Activated naive CD4-positive, alpha-beta T cell treated with anti-CD3 and anti-CD28 coated beads, Interleukin-2, amount 10 ng/mL, durations not matched to agents 7 days and 5 days (primary cell): ENCODE results near the gene CLDN15.
"Not testable (repeated sequence)": the region's sequence is repeated elsewhere in the genome, so short reads cannot be mapped to it uniquely, and the experiment has no call there.

Experiments
- CTCF ChIA-PET: fragments of 350-600 bp; sonication (Branson Sonifier 250); formaldehyde crosslinking; loops from one replicate; lab custom pipeline; 2021; ENCODE audit warnings: antibody characterized with exemption; lab: Charles Lee
- DNase-seq: peaks from one replicate; pipeline ENCODE4 v3.0.0-alpha.2; 2020
- H3K27ac Mint-ChIP-seq: one replicate; pipeline ENCODE4 v1.8.0; 2021; ENCODE audit warnings: mild to moderate bottlenecking, moderate library complexity, mixed read lengths
- H3K27me3 Mint-ChIP-seq: one replicate; pipeline ENCODE4 v1.8.0; 2021; ENCODE audit warnings: mild to moderate bottlenecking, mixed read lengths
- H3K36me3 Mint-ChIP-seq: one replicate; pipeline ENCODE4 v1.8.0; 2021; ENCODE audit warnings: mixed read lengths
- H3K4me1 Mint-ChIP-seq: one replicate; pipeline ENCODE4 v1.8.0; 2021; ENCODE audit warnings: mixed read lengths
- H3K4me3 Mint-ChIP-seq: one replicate; pipeline ENCODE4 v1.8.0; 2021; ENCODE audit warnings: mild to moderate bottlenecking, moderate library complexity, mixed read lengths
- H3K9me3 Mint-ChIP-seq: one replicate; pipeline ENCODE4 v1.8.0; 2021; ENCODE audit warnings: mixed read lengths

Gene CLDN15

GRCh38 chr7:101258243-101258731 lies 20.7 kb upstream of the CLDN15 start:
- no peak overlapping the region for H3K27ac Mint-ChIP-seq
- H3K9me3 Mint-ChIP-seq = no peaks in the 10 kb centered on the region
- H3K27me3 Mint-ChIP-seq = peaks cover 30% of the 10 kb centered on the region
- H3K4me1 Mint-ChIP-seq = no peaks in the 10 kb centered on the region
- DNase-seq = no peak
- CTCF ChIA-PET = interaction anchor here (0.9 to 1.8 kb wide), 2 partner anchors 14 to 24 kb away, joined by 4 to 7 read pairs; no protein-coding TSS in a partner anchor
- H3K4me3 Mint-ChIP-seq = no peak overlapping the region
- H3K36me3 Mint-ChIP-seq = no peaks in the 10 kb centered on the region

GRCh38 chr7:101255796-101256195 lies 18.2 kb upstream of the CLDN15 start:
- H3K27ac Mint-ChIP-seq = no peak overlapping the region
- H3K4me1 Mint-ChIP-seq = peaks cover 22% of the 10 kb centered on the region
- DNase-seq = no peak
- peaks cover 16% of the 10 kb centered on the region for H3K27me3 Mint-ChIP-seq
- peaks cover 6% of the 10 kb centered on the region for H3K36me3 Mint-ChIP-seq
- no peak overlapping the region for H3K4me3 Mint-ChIP-seq
- CTCF ChIA-PET = interaction anchor here (1.4 to 2.8 kb wide), 2 partner anchors 12 to 27 kb away, joined by 3 to 17 read pairs; partner anchors contain the start of gene FIS1
- H3K9me3 Mint-ChIP-seq = no peaks in the 10 kb centered on the region

- not testable (repeated sequence) for DNase-seq, H3K27me3 Mint-ChIP-seq, H3K36me3 Mint-ChIP-seq, H3K9me3 Mint-ChIP-seq, H3K27ac Mint-ChIP-seq
- CTCF ChIA-PET = interaction anchor here (1.8 to 2.8 kb wide), 3 partner anchors 9 to 38 kb away, joined by 7 to 17 read pairs (median 10); partner anchors contain the start of gene FIS1
- Mint-ChIP-seq H3K4me1 (peaks cover 35% of the 10 kb centered on the region), H3K4me3 (peak overlapping the region; percentile 99)
Measured at GRCh38 chr7:101253199-101253598, 15.6 kb upstream of the CLDN15 start.

GRCh38 chr7:101251871-101252659 lies 14.5 kb upstream of the CLDN15 start:
- H3K9me3 Mint-ChIP-seq = no peaks in the 10 kb centered on the region
- DNase-seq = peak; percentile 100
- H3K27me3 Mint-ChIP-seq = peaks cover 7% of the 10 kb centered on the region
- peak overlapping the region; percentile 95 for H3K27ac Mint-ChIP-seq
- H3K36me3 Mint-ChIP-seq = peaks cover 15% of the 10 kb centered on the region
- peak overlapping the region; percentile 99 for H3K4me3 Mint-ChIP-seq
- H3K4me1 Mint-ChIP-seq = peaks cover 41% of the 10 kb centered on the region
- CTCF ChIA-PET = interaction anchor here (0.6 to 2.1 kb wide), 4 partner anchors 8 to 109 kb away, joined by 3 to 10 read pairs (median 4); partner anchors contain the start of gene PLOD3

- Mint-ChIP-seq H3K27ac (no peak overlapping the region), H3K4me3 (peak overlapping the region; percentile 99), H3K4me1 (peaks cover 48% of the 10 kb centered on the region), H3K9me3 (no peaks in the 10 kb centered on the region), H3K27me3 (peaks cover 7% of the 10 kb centered on the region), H3K36me3 (peaks cover 16% of the 10 kb centered on the region)
- CTCF ChIA-PET = interaction anchor here (1.0 kb wide), 1 partner anchor 40 kb away, joined by 3 read pairs; no protein-coding TSS in a partner anchor
- DNase-seq = no peak
Measured at GRCh38 chr7:101250324-101250723, 12.7 kb upstream of the CLDN15 start.

- peaks cover 29% of the 10 kb centered on the region for H3K36me3 Mint-ChIP-seq
- H3K27ac Mint-ChIP-seq = no peak overlapping the region
- H3K4me3 Mint-ChIP-seq = no peak overlapping the region
- CTCF ChIA-PET = interaction anchor here (0.9 kb wide), 1 partner anchor 34 kb away, joined by 3 read pairs; no protein-coding TSS in a partner anchor
- DNase-seq = no peak
- H3K9me3 Mint-ChIP-seq = no peaks in the 10 kb centered on the region
- H3K4me1 Mint-ChIP-seq = peaks cover 67% of the 10 kb centered on the region
- H3K27me3 Mint-ChIP-seq = no peaks in the 10 kb centered on the region
Measured at GRCh38 chr7:101248276-101248675, 10.7 kb upstream of the CLDN15 start.

GRCh38 chr7:101245147-101245668 lies 7.6 kb upstream of the CLDN15 start:
- Mint-ChIP-seq H3K9me3 (no peaks in the 10 kb centered on the region), H3K4me1 (peaks cover 53% of the 10 kb centered on the region), H3K4me3 (peak overlapping the region; percentile 92), H3K27me3 (no peaks in the 10 kb centered on the region), H3K36me3 (peaks cover 31% of the 10 kb centered on the region), H3K27ac (peak overlapping the region; percentile 97)
- CTCF ChIA-PET = interaction anchor here (0.6 to 4.3 kb wide), 8 partner anchors 9 to 103 kb away, joined by 3 to 33 read pairs (median 16); partner anchors contain the start of genes PLOD3 and ZNHIT1
- no peak for DNase-seq

- Mint-ChIP-seq H3K36me3 (peaks cover 35% of the 10 kb centered on the region), H3K27ac (peak within 1 kb of the TSS; percentile 97)
- CTCF ChIA-PET = interaction anchor here (0.6 to 4.3 kb wide), 16 partner anchors 8 to 122 kb away, joined by 3 to 33 read pairs (median 6); partner anchors contain the start of genes PLOD3 and ZNHIT1
Measured at GRCh38 chr7:101244375-101245146, 7.0 kb upstream of the CLDN15 start, which contains the start of gene FIS1. FIS1 (minus strand) TSS chr7:101245081; CDS start chr7:101245004, 77 bp downstream.

GRCh38 chr7:101243646-101244374 lies 6.2 kb upstream of the CLDN15 start:
- H3K4me3 Mint-ChIP-seq = peak overlapping the region; percentile 92
- peak; percentile 39 for DNase-seq
- peak overlapping the region; percentile 97 for H3K27ac Mint-ChIP-seq
- no peaks in the 10 kb centered on the region for H3K27me3 Mint-ChIP-seq
- peaks cover 39% of the 10 kb centered on the region for H3K36me3 Mint-ChIP-seq
- H3K9me3 Mint-ChIP-seq = no peaks in the 10 kb centered on the region
- H3K4me1 Mint-ChIP-seq = peaks cover 48% of the 10 kb centered on the region
- CTCF ChIA-PET = interaction anchor here (0.6 to 4.3 kb wide), 16 partner anchors 8 to 121 kb away, joined by 3 to 33 read pairs (median 6); partner anchors contain the start of genes PLOD3 and ZNHIT1

More at GRCh38 chr7:101244375-101245146, 7.0 kb upstream of the CLDN15 start, which contains the start of gene FIS1:
- peak within 1 kb of the TSS; percentile 92 for H3K4me3 Mint-ChIP-seq
- H3K27me3 Mint-ChIP-seq = no peaks in the 10 kb centered on the region
- DNase-seq = peak; percentile 96
- peaks cover 50% of the 10 kb centered on the region for H3K4me1 Mint-ChIP-seq
- no peaks in the 10 kb centered on the region for H3K9me3 Mint-ChIP-seq

GRCh38 chr7:101241443-101242349 lies 4.1 kb upstream of the CLDN15 start:
- no peak overlapping the region for H3K27ac Mint-ChIP-seq
- CTCF ChIA-PET = interaction anchor here (3.5 to 4.3 kb wide), 2 partner anchors 41 to 98 kb away, joined by 20 to 21 read pairs; no protein-coding TSS in a partner anchor
- peaks cover 39% of the 10 kb centered on the region for H3K4me1 Mint-ChIP-seq
- H3K4me3 Mint-ChIP-seq = no peak overlapping the region
- no peaks in the 10 kb centered on the region for H3K9me3 Mint-ChIP-seq
- no peaks in the 10 kb centered on the region for H3K27me3 Mint-ChIP-seq
- peaks cover 31% of the 10 kb centered on the region for H3K36me3 Mint-ChIP-seq
- no peak for DNase-seq

GRCh38 chr7:101241015-101241363 lies 3.4 kb upstream of the CLDN15 start:
- Mint-ChIP-seq H3K27me3 (no peaks in the 10 kb centered on the region), H3K36me3 (peaks cover 33% of the 10 kb centered on the region), H3K4me1 (peaks cover 39% of the 10 kb centered on the region), H3K9me3 (no peaks in the 10 kb centered on the region), H3K4me3 (no peak overlapping the region), H3K27ac (no peak overlapping the region)
- CTCF ChIA-PET = interaction anchor here (0.5 kb wide), 1 partner anchor 40 kb away, joined by 3 read pairs; no protein-coding TSS in a partner anchor
- DNase-seq = no peak
